ENCODE measurements around the gene VWA3A.
"Not testable (repeated sequence)": the region's sequence is repeated elsewhere in the genome, so short reads cannot be mapped to it uniquely, and the experiment has no call there.

Gene VWA3A

GRCh38 chr16:22099256-22099975, 7.1 kb downstream of the VWA3A start:
- H3K27me3 ChIP-seq (ENCODE audit: insufficient read depth, poor library complexity, severe bottlenecking), result no peaks in the 10 kb centered on the region

DNA sequence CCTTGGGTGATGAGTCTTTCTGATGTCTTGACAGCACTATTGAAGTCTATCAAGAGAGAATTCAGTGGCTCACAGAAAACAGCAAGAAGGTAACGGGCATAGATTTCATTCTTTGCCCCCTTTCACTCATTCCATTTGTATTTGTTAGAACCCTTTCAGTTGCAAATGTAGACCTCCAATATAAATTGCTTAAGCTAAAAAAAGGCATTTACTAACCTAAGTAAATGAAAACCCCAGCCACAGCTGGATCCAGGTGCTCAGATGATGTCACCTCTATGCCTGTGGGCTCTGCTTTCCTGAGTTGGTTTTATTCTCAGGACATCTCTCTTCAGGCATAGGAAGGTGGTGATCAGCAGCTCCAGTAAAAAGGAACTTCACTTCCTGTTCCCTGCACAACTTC, 11.1 kb downstream of the VWA3A start:
- H3K27ac ChIP-seq (replicated peaks), result no peak overlapping the region
- no peak overlapping the region for H3K4me3 ChIP-seq (replicated peaks; ENCODE audit: insufficient read depth, low read length)
- DNase-seq (ENCODE audit: low read depth in 1 of 2, low spot score in 1 of 2), result no peak
- H3K27me3 ChIP-seq (ENCODE audit: insufficient read depth, poor library complexity, severe bottlenecking), result peaks cover 3% of the 10 kb centered on the region
- TF ChIP-seq, protein P1, sequence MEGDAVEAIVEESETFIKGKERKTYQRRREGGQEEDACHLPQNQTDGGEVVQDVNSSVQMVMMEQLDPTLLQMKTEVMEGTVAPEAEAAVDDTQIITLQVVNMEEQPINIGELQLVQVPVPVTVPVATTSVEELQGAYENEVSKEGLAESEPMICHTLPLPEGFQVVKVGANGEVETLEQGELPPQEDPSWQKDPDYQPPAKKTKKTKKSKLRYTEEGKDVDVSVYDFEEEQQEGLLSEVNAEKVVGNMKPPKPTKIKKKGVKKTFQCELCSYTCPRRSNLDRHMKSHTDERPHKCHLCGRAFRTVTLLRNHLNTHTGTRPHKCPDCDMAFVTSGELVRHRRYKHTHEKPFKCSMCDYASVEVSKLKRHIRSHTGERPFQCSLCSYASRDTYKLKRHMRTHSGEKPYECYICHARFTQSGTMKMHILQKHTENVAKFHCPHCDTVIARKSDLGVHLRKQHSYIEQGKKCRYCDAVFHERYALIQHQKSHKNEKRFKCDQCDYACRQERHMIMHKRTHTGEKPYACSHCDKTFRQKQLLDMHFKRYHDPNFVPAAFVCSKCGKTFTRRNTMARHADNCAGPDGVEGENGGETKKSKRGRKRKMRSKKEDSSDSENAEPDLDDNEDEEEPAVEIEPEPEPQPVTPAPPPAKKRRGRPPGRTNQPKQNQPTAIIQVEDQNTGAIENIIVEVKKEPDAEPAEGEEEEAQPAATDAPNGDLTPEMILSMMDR (IDR thresholded peaks at IDR 0.05; ENCODE audit: insufficient read depth, low read length), result no peak
- TF ChIP-seq GABPA (IDR thresholded peaks at IDR 0.05; ENCODE audit: low read depth), result no peak
- no peak for TF ChIP-seq SPI1 (IDR thresholded peaks at IDR 0.05; ENCODE audit: borderline replicate concordance, low read depth)
- TF ChIP-seq POLR2AphosphoS5 (IDR thresholded peaks at IDR 0.05; ENCODE audit: low read depth), result no peak
- TF ChIP-seq, protein P2, sequence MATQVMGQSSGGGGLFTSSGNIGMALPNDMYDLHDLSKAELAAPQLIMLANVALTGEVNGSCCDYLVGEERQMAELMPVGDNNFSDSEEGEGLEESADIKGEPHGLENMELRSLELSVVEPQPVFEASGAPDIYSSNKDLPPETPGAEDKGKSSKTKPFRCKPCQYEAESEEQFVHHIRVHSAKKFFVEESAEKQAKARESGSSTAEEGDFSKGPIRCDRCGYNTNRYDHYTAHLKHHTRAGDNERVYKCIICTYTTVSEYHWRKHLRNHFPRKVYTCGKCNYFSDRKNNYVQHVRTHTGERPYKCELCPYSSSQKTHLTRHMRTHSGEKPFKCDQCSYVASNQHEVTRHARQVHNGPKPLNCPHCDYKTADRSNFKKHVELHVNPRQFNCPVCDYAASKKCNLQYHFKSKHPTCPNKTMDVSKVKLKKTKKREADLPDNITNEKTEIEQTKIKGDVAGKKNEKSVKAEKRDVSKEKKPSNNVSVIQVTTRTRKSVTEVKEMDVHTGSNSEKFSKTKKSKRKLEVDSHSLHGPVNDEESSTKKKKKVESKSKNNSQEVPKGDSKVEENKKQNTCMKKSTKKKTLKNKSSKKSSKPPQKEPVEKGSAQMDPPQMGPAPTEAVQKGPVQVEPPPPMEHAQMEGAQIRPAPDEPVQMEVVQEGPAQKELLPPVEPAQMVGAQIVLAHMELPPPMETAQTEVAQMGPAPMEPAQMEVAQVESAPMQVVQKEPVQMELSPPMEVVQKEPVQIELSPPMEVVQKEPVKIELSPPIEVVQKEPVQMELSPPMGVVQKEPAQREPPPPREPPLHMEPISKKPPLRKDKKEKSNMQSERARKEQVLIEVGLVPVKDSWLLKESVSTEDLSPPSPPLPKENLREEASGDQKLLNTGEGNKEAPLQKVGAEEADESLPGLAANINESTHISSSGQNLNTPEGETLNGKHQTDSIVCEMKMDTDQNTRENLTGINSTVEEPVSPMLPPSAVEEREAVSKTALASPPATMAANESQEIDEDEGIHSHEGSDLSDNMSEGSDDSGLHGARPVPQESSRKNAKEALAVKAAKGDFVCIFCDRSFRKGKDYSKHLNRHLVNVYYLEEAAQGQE (IDR thresholded peaks at IDR 0.05; ENCODE audit: insufficient replicate concordance, low read depth), result no peak

More at GRCh38 chr16:22099256-22099975, 7.1 kb downstream of the VWA3A start:
- H3K27ac ChIP-seq (replicated peaks), result no peak overlapping the region
- no peak for DNase-seq (ENCODE audit: low read depth in 1 of 2, low spot score in 1 of 2)
- TF ChIP-seq SPI1 (IDR thresholded peaks at IDR 0.05; ENCODE audit: borderline replicate concordance, low read depth), result no peak
- TF ChIP-seq, protein P2 (IDR thresholded peaks at IDR 0.05; ENCODE audit: insufficient replicate concordance, low read depth), result no peak
- no peak overlapping the region for H3K4me3 ChIP-seq (replicated peaks; ENCODE audit: insufficient read depth, low read length)

- Histone ChIP-seq H3K4me3 (replicated peaks; ENCODE audit: insufficient read depth, low read length) (no peak overlapping the region), H3K27ac (replicated peaks) (no peak overlapping the region), H3K27me3 (ENCODE audit: insufficient read depth, poor library complexity, severe bottlenecking) (peaks cover 11% of the 10 kb centered on the region)
- DNase-seq (ENCODE audit: low read depth in 1 of 2, low spot score in 1 of 2), result no peak
- TF ChIP-seq, protein P1 (IDR thresholded peaks at IDR 0.05; ENCODE audit: insufficient read depth, low read length), result no peak
- no peak for TF ChIP-seq POLR2AphosphoS5 (IDR thresholded peaks at IDR 0.05; ENCODE audit: low read depth)
- TF ChIP-seq, protein P2 (IDR thresholded peaks at IDR 0.05; ENCODE audit: insufficient replicate concordance, low read depth), result no peak
- TF ChIP-seq GABPA (IDR thresholded peaks at IDR 0.05; ENCODE audit: low read depth), result no peak
- no peak for TF ChIP-seq SPI1 (IDR thresholded peaks at IDR 0.05; ENCODE audit: borderline replicate concordance, low read depth)
Observed at GRCh38 chr16:22109258-22109898, 17.0 kb downstream of the VWA3A start.

- not testable (repeated sequence) for H3K4me3 ChIP-seq (replicated peaks; ENCODE audit: insufficient read depth, low read length); H3K27ac ChIP-seq (replicated peaks); DNase-seq (ENCODE audit: low read depth in 1 of 2, low spot score in 1 of 2)
- H3K27me3 ChIP-seq (ENCODE audit: insufficient read depth, poor library complexity, severe bottlenecking), result peaks cover 11% of the 10 kb centered on the region
Observed at GRCh38 chr16:22111629-22112028, 19.3 kb downstream of the VWA3A start.

Data from HL-60 (cell line).